H1 (cell line): ENCODE measurements around the gene SKAP1. TPM values are rescaled to one million over a fixed set of nuclear protein-coding genes. Genes with fewer than 3 reads are reported as not detected.

Experiments used
- CTCF ChIA-PET: fragments of 300-600 bp; sonication (Branson Sonifier 250); formaldehyde crosslinking; loops from one replicate; lab custom pipeline; 2021; ENCODE audit not compliant: partially characterized antibody; lab: Charles Lee
- POLR2A ChIA-PET: fragments of 300-600 bp; sonication (Branson Sonifier 250); formaldehyde crosslinking; loops from one replicate; lab custom pipeline; 2021; ENCODE audit warnings: inconsistent platforms; ENCODE audit not compliant: partially characterized antibody; lab: Charles Lee
- DNase-seq, 2 experiments: peaks; one replicate each; pipeline versions ENCODE4 v3.0.0 to v3.0.0-alpha.2; 2010 to 2022; ENCODE audit warnings: low spot score in 2 of 2, low read depth in 1 of 2, mixed read lengths in 1 of 2
- FAIRE-seq: peaks from 2 replicates; lab custom pipeline; 2011; peaks lifted over from hg19 to GRCh38; lab: Jason Lieb, UNC
- H2AFZ ChIP-seq: 2 replicates; pipeline ENCODE4 v1.8.1; 2012; ENCODE audit warnings: low read length, inconsistent platforms
- H2AK5ac ChIP-seq: 2 replicates; pipeline ENCODE4 v1.6.1; 2013; ENCODE audit warnings: low read depth, low read length
- H2BK120ac ChIP-seq: replicated peaks from 2 replicates; pipeline ENCODE3; 2013; ENCODE audit warnings: low read depth, low read length, inconsistent platforms
- H2BK12ac ChIP-seq: 2 replicates; pipeline ENCODE4 v1.6.1; 2013; ENCODE audit warnings: low read depth, low read length
- H2BK15ac ChIP-seq: 2 replicates; pipeline ENCODE4 v1.6.1; 2013; ENCODE audit warnings: low read length
- H2BK20ac ChIP-seq: 2 replicates; pipeline ENCODE4 v1.6.1; 2013; ENCODE audit warnings: low read length
- H2BK5ac ChIP-seq: 2 replicates; pipeline ENCODE4 v1.6.1; 2013; ENCODE audit warnings: low read depth, low read length
- H3K14ac ChIP-seq: 2 replicates; pipeline ENCODE4 v1.6.1; 2013; ENCODE audit warnings: inconsistent platforms; ENCODE audit not compliant: insufficient read length
- H3K18ac ChIP-seq: 2 replicates; pipeline ENCODE4 v1.6.1; 2013; ENCODE audit warnings: low read length; ENCODE audit errors: extremely low read depth
- H3K23ac ChIP-seq: 2 replicates; pipeline ENCODE4 v1.6.1; 2013; ENCODE audit warnings: inconsistent platforms; ENCODE audit not compliant: insufficient read length
- H3K23me2 ChIP-seq: 2 replicates; pipeline ENCODE4 v1.6.1; 2013; ENCODE audit warnings: low read depth, low read length
- H3K27ac ChIP-seq: 2 replicates; pipeline ENCODE4 v1.6.1; 2011; ENCODE audit warnings: low read depth, low read length, inconsistent platforms
- H3K27me3 ChIP-seq, 4 experiments: replicated peaks in 1 of 4; 1 replicate in 1 of 4; 2 replicates in 3 of 4; pipeline versions ENCODE4 v1.6.1 to v1.8.1; 2011 to 2013; ENCODE audit warnings: low read length in 3 of 4, mild to moderate bottlenecking in 3 of 4, inconsistent platforms in 2 of 4, mixed read lengths in 2 of 4, moderate library complexity in 1 of 4; ENCODE audit not compliant: control insufficient read depth in 3 of 4, insufficient read depth in 3 of 4; ENCODE audit errors: extremely low read depth in 1 of 4
- H3K36me3 ChIP-seq, 4 experiments: 2 replicates each; pipeline versions ENCODE4 v1.6.1 to v1.8.1; 2011 to 2013; ENCODE audit warnings: mild to moderate bottlenecking in 4 of 4, low read length in 3 of 4, moderate library complexity in 2 of 4, control low read depth in 1 of 4, inconsistent platforms in 1 of 4; ENCODE audit not compliant: insufficient read depth in 4 of 4, control insufficient read depth in 2 of 4
- H3K4ac ChIP-seq: replicated peaks from 2 replicates; pipeline ENCODE3; 2013; ENCODE audit warnings: low read length, low read depth, mixed read lengths, inconsistent platforms; ENCODE audit not compliant: insufficient read length
- H3K4me1 ChIP-seq, 4 experiments: replicated peaks in 1 of 4; 1 replicate in 1 of 4; 2 replicates in 3 of 4; pipeline versions ENCODE4 v1.6.1 to v1.8.1; 2011 to 2013; ENCODE audit warnings: low read length in 3 of 4, inconsistent platforms in 2 of 4, mixed read lengths in 1 of 4; ENCODE audit not compliant: insufficient read depth in 4 of 4, control insufficient read depth in 3 of 4
- H3K4me2 ChIP-seq, 2 experiments: 2 replicates each; pipeline versions ENCODE4 v1.6.1 to v1.8.1; 2011 to 2013; ENCODE audit warnings: low read depth in 2 of 2, low read length in 2 of 2, control low read depth in 1 of 2, inconsistent platforms in 1 of 2, mild to moderate bottlenecking in 1 of 2; ENCODE audit not compliant: insufficient read depth in 1 of 2
- H3K4me3 ChIP-seq, 4 experiments: fragments of 200-600, 300-600 bp in 1 of 4; sonication (generic), shearing (Covaris generic), sonication (Bioruptor Twin) in 1 of 4; 2 replicates each; pipeline versions ENCODE4 v1.5.1 to v1.8.1; 2011 to 2016; ENCODE audit warnings: low read length in 4 of 4, low read depth in 3 of 4, control low read depth in 2 of 4, inconsistent platforms in 2 of 4, mild to moderate bottlenecking in 2 of 4, mixed read lengths in 1 of 4, moderate library complexity in 1 of 4; ENCODE audit not compliant: insufficient read depth in 2 of 4; ENCODE audit errors: extremely low read depth in 1 of 4
- H3K56ac ChIP-seq: replicated peaks from 2 replicates; pipeline ENCODE3; 2013; ENCODE audit warnings: low read depth, mild to moderate bottlenecking, mixed read lengths, low read length, inconsistent platforms; ENCODE audit not compliant: insufficient read length
- H3K79me1 ChIP-seq: 2 replicates; pipeline ENCODE4 v1.6.1; 2013; ENCODE audit warnings: low read depth, low read length, control low read depth
- H3K79me2 ChIP-seq, 2 experiments: 2 replicates each; pipeline versions ENCODE4 v1.6.1 to v1.8.1; 2012 to 2013; ENCODE audit warnings: low read length in 2 of 2, mild to moderate bottlenecking in 2 of 2, inconsistent platforms in 1 of 2; ENCODE audit not compliant: insufficient read depth in 2 of 2, control insufficient read depth in 1 of 2
- H3K9ac ChIP-seq, 4 experiments: replicated peaks in 1 of 4; 1 replicate in 1 of 4; 2 replicates in 3 of 4; pipeline versions ENCODE4 v1.6.1 to v1.8.1; 2011 to 2013; ENCODE audit warnings: low read depth in 3 of 4, low read length in 3 of 4, control low read depth in 2 of 4, mild to moderate bottlenecking in 2 of 4, moderate library complexity in 2 of 4, inconsistent platforms in 1 of 4; ENCODE audit errors: extremely low read depth in 1 of 4
- H3K9me3 ChIP-seq, 2 experiments: 2 replicates each; pipeline versions ENCODE4 v1.6.1 to v1.8.1; 2012 to 2013; ENCODE audit warnings: mild to moderate bottlenecking in 2 of 2, moderate library complexity in 2 of 2, control low read depth in 1 of 2, inconsistent platforms in 1 of 2, low read depth in 1 of 2, low read length in 1 of 2, mixed read lengths in 1 of 2; ENCODE audit not compliant: insufficient read depth in 2 of 2
- H4K20me1 ChIP-seq, 2 experiments: replicated peaks in 1 of 2; 2 replicates each; pipeline versions ENCODE3 to v1.8.1; 2011 to 2013; ENCODE audit warnings: inconsistent platforms in 2 of 2, low read length in 2 of 2, mild to moderate bottlenecking in 1 of 2; ENCODE audit not compliant: insufficient read depth in 2 of 2, control insufficient read depth in 1 of 2
- H4K5ac ChIP-seq: 2 replicates; pipeline ENCODE4 v1.6.1; 2013; ENCODE audit warnings: low read length, low read depth, mixed read lengths, inconsistent platforms; ENCODE audit not compliant: insufficient read length
- H4K8ac ChIP-seq: 2 replicates; pipeline ENCODE4 v1.8.0; 2013; ENCODE audit warnings: mild to moderate bottlenecking, moderate library complexity, low read length, inconsistent platforms; ENCODE audit not compliant: insufficient read depth; ENCODE audit errors: extremely low read depth
- H4K91ac ChIP-seq: replicated peaks from 2 replicates; pipeline ENCODE3; 2013; ENCODE audit warnings: low read length, mixed read lengths, inconsistent platforms; ENCODE audit not compliant: insufficient read length
- ATF3 ChIP-seq: IDR thresholded peaks from 2 replicates; pipeline ENCODE4 v1.6.1; 2011; ENCODE audit warnings: low read depth, mild to moderate bottlenecking, low read length; ENCODE audit not compliant: insufficient read depth
- BACH1 ChIP-seq: IDR thresholded peaks from 2 replicates; pipeline ENCODE4 v1.6.1; 2012; ENCODE audit warnings: low read length, improper control_type of control experiment
- BCL11A ChIP-seq, 2 experiments: IDR thresholded peaks; one replicate each; pipeline ENCODE4 v1.6.1; 2011; ENCODE audit warnings: low read depth in 2 of 2, low read length in 2 of 2, mild to moderate bottlenecking in 2 of 2
- CREB1 ChIP-seq: IDR thresholded peaks from 2 replicates; pipeline ENCODE4 v1.6.1; 2012; ENCODE audit warnings: inconsistent platforms
- CTCF ChIP-seq, 3 experiments: IDR thresholded peaks; 1 replicate in 2 of 3; 2 replicates in 1 of 3; pipeline versions ENCODE4 v1.5.1 to v1.6.1; 2011; ENCODE audit warnings: low read length in 3 of 3, mild to moderate bottlenecking in 3 of 3, inconsistent platforms in 2 of 3, low read depth in 1 of 3, moderate library complexity in 1 of 3; ENCODE audit not compliant: insufficient read depth in 1 of 3; ENCODE audit errors: control extremely low read depth in 1 of 3
- HDAC6 ChIP-seq: IDR thresholded peaks from one replicate; pipeline ENCODE4 v1.7.1; 2012; ENCODE audit warnings: low read depth, mild to moderate bottlenecking, inconsistent platforms, low read length, moderate library complexity
- JUND ChIP-seq: IDR thresholded peaks from 2 replicates; pipeline ENCODE4 v1.6.1; 2011; ENCODE audit warnings: mild to moderate bottlenecking, improper control_type of control experiment, low read length
- SP4 ChIP-seq: IDR thresholded peaks from 2 replicates; pipeline ENCODE4 v1.6.1; 2012; ENCODE audit warnings: low read length, inconsistent platforms
- SUZ12 ChIP-seq: fragments of 200-600 bp; sonication (generic); IDR thresholded peaks from 2 replicates; pipeline ENCODE4 v1.6.1; 2012; ENCODE audit warnings: mild to moderate bottlenecking, inconsistent platforms, low read length, moderate library complexity, mixed read lengths
- WGBS, 2 experiments: shearing (Covaris generic) in 1 of 2; methylation state at CpG; one replicate each; pipeline versions ENCODE4 v1.1.6 to v1.1.7; 2013 to 2015; ENCODE audit warnings: low lambda C conversion rate in 2 of 2, mixed read lengths in 2 of 2, inconsistent platforms in 1 of 2, low coverage in 1 of 2, missing lambda C conversion rate in 1 of 2; ENCODE audit not compliant: insufficient replicate concordance in 2 of 2, insufficient coverage in 1 of 2, insufficient read length in 1 of 2; ENCODE audit errors: extremely low coverage in 1 of 2, missing lambda C conversion rate in 1 of 2; 5-methylcytosine and 5-hydroxymethylcytosine counted together
- polyA plus RNA-seq, 7 experiments: library from polyadenylated mRNA; depleted of rRNA in 3 of 7; stranded (reverse) in 5 of 7; unstranded in 2 of 7; fragments of >200 nt in 5 of 7; fragments of 200-250 nt in 2 of 7; gene quantifications; 1 replicate in 5 of 7; 2 replicates in 1 of 7; 4 replicates in 1 of 7; pipeline versions ENCODE4 v1.2.1 to v1.2.3, GENCODE V29; 2011 to 2013; ENCODE audit warnings: missing spikeins in 2 of 7, mixed read lengths in 2 of 7
- total RNA-seq: library from RNA; stranded (reverse); fragmentation: NEBNext Ultra II Directional; extraction: Animal tissue kit (Norgen Biotek cat#: 25700); gene quantifications from 2 replicates; pipeline ENCODE4 v1.2.1, GENCODE V29; 2021

Gene SKAP1
- total and polyA plus RNA-seq, 2 of the 8 experiments (the other 6 are each of a cell fraction or from before 2014, with no cell fraction given): not detected

GRCh38 chr17:48478224-48479013 lies 48.4 kb upstream of the SKAP1 start:
- 95 to 100% methylated on average over 1 to 8 of the region's 9 CpGs for WGBS, 2 experiments
- Histone ChIP-seq H4K8ac (no peak overlapping the region), H2BK15ac (no peak overlapping the region), H3K23ac (no peak overlapping the region), H2BK20ac (no peak overlapping the region), H4K5ac (no peak overlapping the region), H3K9me3 (no peaks in the 10 kb centered on the region), H4K91ac (no peak overlapping the region), H2BK12ac (no peak overlapping the region), H3K56ac (no peak overlapping the region), H2BK5ac (no peak overlapping the region), H3K4ac (no peak overlapping the region), H3K23me2 (no peaks in the 10 kb centered on the region), H2BK120ac (no peak overlapping the region), H3K4me2 (no peak overlapping the region), H3K4me3 (no peak overlapping the region), H3K14ac (no peak overlapping the region), H3K18ac (no peak overlapping the region), H3K36me3 (no peaks in the 10 kb centered on the region), H3K79me1 (no peaks in the 10 kb centered on the region), H2AFZ (no peak overlapping the region), H3K27ac (no peak overlapping the region), H3K27me3 (0 out of 7 replicates have a peak, but pooled peaks cover 0 to 3% (median 0%) of the 10 kb centered on the region in 4 experiments), H3K4me1 (no peaks in the 10 kb centered on the region), H3K9ac (no peak overlapping the region), H3K79me2 (no peaks in the 10 kb centered on the region), H4K20me1 (peaks cover 0 to 1% of the 10 kb centered on the region in 2 experiments), H2AK5ac (no peak overlapping the region)
- POLR2A ChIA-PET: no interaction called here
- DNase-seq (no peak), FAIRE-seq (no peak)
- TF ChIP-seq SP4 (no peak), BACH1 (no peak), ATF3 (no peak), JUND (no peak), SUZ12 (no peak), HDAC6 (no peak), CTCF (IDR thresholded peaks at IDR 0.05; ENCODE audit: control extremely low read depth in 1 of 3, insufficient read depth in 1 of 3, low read depth in 1 of 3, low read length in 3 of 3) (no peak), BCL11A (IDR thresholded peaks at IDR 0.05; ENCODE audit: low read depth in 2 of 2, low read length in 2 of 2) (no peak), CREB1 (no peak)
- CTCF ChIA-PET: interaction anchor here (1.1 to 2.1 kb wide), 5 partner anchors 15 to 127 kb away, joined by 3 to 8 read pairs (median 4); no protein-coding TSS in a partner anchor
